ENCODE measurements around the gene UQCRQ. TPM values are rescaled to one million over a fixed set of nuclear protein-coding genes. Genes with fewer than 3 reads are reported as not detected.

The UQCRQ gene
- total RNA-seq, 4 donors from 2014 or later = 113 to 184 (median 126) TPM

GRCh38 chr5:132832612-132833011 is 33.8 kb upstream of the UQCRQ start:
- Histone ChIP-seq H3K4me1 (peaks cover 9 to 24% (median 20%) of the 10 kb centered on the region in 4 donors), H3K4me3 (no peak overlapping the region), H3K27ac (replicated peaks in 1 of 4) (no peak overlapping the region), H3K27me3 (no peaks in the 10 kb centered on the region), H3K36me3 (no peaks in the 10 kb centered on the region), H3K9me3 (no peaks in the 10 kb centered on the region)
- no peak for TF ChIP-seq CTCF (IDR thresholded peaks at IDR 0.05)
- TF ChIP-seq POLR2AphosphoS5 (IDR thresholded peaks at IDR 0.05) = no peak
- TF ChIP-seq POLR2A (IDR thresholded peaks at IDR 0.05; ENCODE audit: low read depth) = no peak
- TF ChIP-seq EP300 (IDR thresholded peaks at IDR 0.05) = no peak
- intact Hi-C loops (cut with DNase I) = loop anchor here (5.0 kb wide), 2 partner anchors 35 to 50 kb away; partner anchors contain the start of genes GDF9 and UQCRQ
- WGBS = 91% methylated on average over 5 of the region's 5 CpGs
- DNase-seq (ENCODE audit: extremely low spot score) = no peak

- intact Hi-C loops (cut with DNase I) = loop anchor here (5.0 kb wide), 2 partner anchors 33 to 48 kb away; partner anchors contain the start of genes GDF9 and UQCRQ
- Histone ChIP-seq H3K4me1 (peaks cover 9 to 20% (median 18%) of the 10 kb centered on the region in 4 donors), H3K9me3 (no peaks in the 10 kb centered on the region), H3K27ac (replicated peaks in 1 of 4) (no peak overlapping the region), H3K4me3 (no peak overlapping the region), H3K36me3 (no peaks in the 10 kb centered on the region), H3K27me3 (no peaks in the 10 kb centered on the region)
- DNase-seq (ENCODE audit: extremely low spot score) = no peak
- WGBS = 100% methylated on average over 3 of the region's 3 CpGs
- TF ChIP-seq POLR2AphosphoS5 (IDR thresholded peaks at IDR 0.05) (no peak), CTCF (IDR thresholded peaks at IDR 0.05) (no peak), EP300 (IDR thresholded peaks at IDR 0.05) (no peak), POLR2A (IDR thresholded peaks at IDR 0.05; ENCODE audit: low read depth) (no peak)
Measured at GRCh38 chr5:132834057-132834456, 32.4 kb upstream of the UQCRQ start.

- DNase-seq (ENCODE audit: extremely low spot score) = no peak
- H3K4me1 ChIP-seq = peaks cover 0 to 17% (median 16%) of the 10 kb centered on the region in 4 donors
- TF ChIP-seq CTCF (IDR thresholded peaks at IDR 0.05) (no peak), POLR2A (IDR thresholded peaks at IDR 0.05; ENCODE audit: low read depth) (no peak), POLR2AphosphoS5 (IDR thresholded peaks at IDR 0.05) (no peak), EP300 (IDR thresholded peaks at IDR 0.05) (no peak)
- H3K27me3 ChIP-seq = no peaks in the 10 kb centered on the region
- H3K27ac ChIP-seq (replicated peaks in 1 of 4) = no peak overlapping the region
- H3K9me3 ChIP-seq = no peaks in the 10 kb centered on the region
- intact Hi-C loops (cut with DNase I) = no loop called here
- no peak overlapping the region for H3K4me3 ChIP-seq
- no peaks in the 10 kb centered on the region for H3K36me3 ChIP-seq
- 91% methylated on average over 1 of the region's 1 CpG for WGBS
Measured at GRCh38 chr5:132836852-132837251, 29.6 kb upstream of the UQCRQ start.

- 81% methylated on average over 2 of the region's 2 CpGs for WGBS
- no peaks in the 10 kb centered on the region for H3K27me3 ChIP-seq
- peaks cover 0 to 17% (median 16%) of the 10 kb centered on the region in 4 donors for H3K4me1 ChIP-seq
- no peak overlapping the region for H3K4me3 ChIP-seq
- no peak for DNase-seq (ENCODE audit: extremely low spot score)
- no peaks in the 10 kb centered on the region for H3K9me3 ChIP-seq
- no peaks in the 10 kb centered on the region for H3K36me3 ChIP-seq
- H3K27ac ChIP-seq (replicated peaks in 1 of 4) = no peak overlapping the region
- intact Hi-C loops (cut with DNase I) = no loop called here
- TF ChIP-seq POLR2AphosphoS5 (IDR thresholded peaks at IDR 0.05) = no peak
- no peak for TF ChIP-seq EP300 (IDR thresholded peaks at IDR 0.05)
- TF ChIP-seq CTCF (IDR thresholded peaks at IDR 0.05) = no peak
- TF ChIP-seq POLR2A (IDR thresholded peaks at IDR 0.05; ENCODE audit: low read depth) = no peak
Measured at GRCh38 chr5:132837868-132838267, 28.6 kb upstream of the UQCRQ start.
